ENCODE results near the gene TMPRSS2. TPM values are rescaled to one million over a fixed set of nuclear protein-coding genes. Genes with fewer than 3 reads are reported as not detected.

TMPRSS2 gene
- total RNA-seq, 1 experiment from 2014 or later: 1.1 TPM

DNA sequence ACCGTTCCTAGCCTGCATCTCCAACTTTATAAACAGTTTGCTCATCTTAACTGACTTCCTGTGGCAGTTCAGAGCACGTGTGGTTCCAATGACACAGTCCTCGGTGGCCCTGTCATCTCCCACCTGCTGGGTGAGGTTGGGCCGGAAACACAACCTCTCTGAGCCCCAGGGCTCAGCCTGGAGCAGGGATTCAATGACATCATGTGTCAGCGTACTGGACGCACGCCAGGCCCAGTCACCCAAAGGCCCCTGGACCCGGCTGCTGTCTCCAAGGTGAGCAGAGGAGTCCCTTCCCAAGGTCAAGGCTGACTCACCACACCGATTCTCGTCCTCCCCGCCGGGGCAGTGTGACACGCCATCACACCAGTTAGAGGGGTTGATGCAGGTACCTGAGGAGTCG is 19.9 kb downstream of the TMPRSS2 start (continued):
- TF ChIP-seq, protein P1, sequence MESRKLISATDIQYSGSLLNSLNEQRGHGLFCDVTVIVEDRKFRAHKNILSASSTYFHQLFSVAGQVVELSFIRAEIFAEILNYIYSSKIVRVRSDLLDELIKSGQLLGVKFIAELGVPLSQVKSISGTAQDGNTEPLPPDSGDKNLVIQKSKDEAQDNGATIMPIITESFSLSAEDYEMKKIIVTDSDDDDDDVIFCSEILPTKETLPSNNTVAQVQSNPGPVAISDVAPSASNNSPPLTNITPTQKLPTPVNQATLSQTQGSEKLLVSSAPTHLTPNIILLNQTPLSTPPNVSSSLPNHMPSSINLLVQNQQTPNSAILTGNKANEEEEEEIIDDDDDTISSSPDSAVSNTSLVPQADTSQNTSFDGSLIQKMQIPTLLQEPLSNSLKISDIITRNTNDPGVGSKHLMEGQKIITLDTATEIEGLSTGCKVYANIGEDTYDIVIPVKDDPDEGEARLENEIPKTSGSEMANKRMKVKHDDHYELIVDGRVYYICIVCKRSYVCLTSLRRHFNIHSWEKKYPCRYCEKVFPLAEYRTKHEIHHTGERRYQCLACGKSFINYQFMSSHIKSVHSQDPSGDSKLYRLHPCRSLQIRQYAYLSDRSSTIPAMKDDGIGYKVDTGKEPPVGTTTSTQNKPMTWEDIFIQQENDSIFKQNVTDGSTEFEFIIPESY (IDR thresholded peaks at IDR 0.05; ENCODE audit: extremely low read depth, insufficient replicate concordance, low read length): no peak
- TF ChIP-seq JUND (IDR thresholded peaks at IDR 0.05): no peak
- no peak for TF ChIP-seq YY1 (IDR thresholded peaks at IDR 0.05; ENCODE audit: extremely low read depth, insufficient replicate concordance, low read depth, low read length)
- no peak for TF ChIP-seq EGR1 (IDR thresholded peaks at IDR 0.05; ENCODE audit: low read depth)
- no peak for TF ChIP-seq POLR2AphosphoS5 (IDR thresholded peaks at IDR 0.05; ENCODE audit: low read depth, low read length)

DNA sequence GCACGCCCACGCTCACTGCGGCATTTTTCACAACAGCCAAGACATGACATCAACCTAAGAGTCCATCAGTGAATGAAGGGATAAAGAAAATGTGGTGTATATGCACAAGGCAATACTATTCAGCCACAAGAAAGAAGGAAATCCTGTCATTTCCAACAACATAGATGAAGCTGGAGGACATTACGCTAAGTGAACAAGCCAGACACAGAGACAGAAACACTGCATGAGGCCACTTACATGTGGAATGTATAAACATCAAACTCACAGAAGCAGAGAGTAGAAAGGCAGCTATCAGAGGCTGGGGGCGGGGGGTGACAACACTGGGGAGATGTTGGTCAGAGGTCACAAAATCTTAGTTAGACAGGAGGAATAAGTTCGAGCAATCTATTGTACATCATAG is 20.9 kb downstream of the TMPRSS2 start:
- RAD21 ChIA-PET (ENCODE audit: low non-redundant PET in 1 of 2, low total read pairs in 2 of 2, uncharacterized antibody in 2 of 2, unreplicated experiment in 2 of 2): no interaction called here
- DNase-seq (ENCODE audit: low read depth, low spot score) (no peak), ATAC-seq (no peak)
- Histone ChIP-seq H3K9me3 (ENCODE audit: control insufficient read depth in 1 of 2, insufficient read depth in 1 of 2, low read depth in 1 of 2, low read length in 2 of 2) (no peaks in the 10 kb centered on the region), H3K27ac (ENCODE audit: low read depth, low read length) (no peak overlapping the region), H4K20me1 (ENCODE audit: insufficient read depth) (no peaks in the 10 kb centered on the region), H2AFZ (ENCODE audit: low read depth, low read length, poor library complexity, severe bottlenecking) (no peak overlapping the region), H3K4me1 (ENCODE audit: control insufficient read depth in 1 of 2, insufficient read depth in 2 of 2, low read length in 2 of 2) (no peaks in the 10 kb centered on the region), H3K4me3 (replicated peaks in 1 of 2; ENCODE audit: low read depth in 1 of 2, low read length in 2 of 2) (no peak overlapping the region), H3K4me2 (ENCODE audit: low read length) (no peak overlapping the region), H3K27me3 (ENCODE audit: insufficient read depth, low read length) (no peaks in the 10 kb centered on the region; the same call in 1 of the 2 replicates), H3K79me2 (ENCODE audit: insufficient read depth, low read length) (no peaks in the 10 kb centered on the region), H3K9me2 (ENCODE audit: insufficient read depth) (no peaks in the 10 kb centered on the region), H3K9ac (ENCODE audit: low read length) (no peak overlapping the region), H3K36me3 (ENCODE audit: control insufficient read depth in 1 of 2, insufficient read depth in 2 of 2, low read length in 2 of 2) (no peaks in the 10 kb centered on the region)
- TF ChIP-seq POLR2AphosphoS5 (IDR thresholded peaks at IDR 0.05; ENCODE audit: low read depth, low read length) (no peak), CEBPB (IDR thresholded peaks at IDR 0.05; ENCODE audit: low read depth) (no peak), POLR2A (IDR thresholded peaks at IDR 0.05; ENCODE audit: borderline replicate concordance, extremely low read depth, insufficient read depth, insufficient read length) (no peak)
- TF ChIP-seq, protein P2, sequence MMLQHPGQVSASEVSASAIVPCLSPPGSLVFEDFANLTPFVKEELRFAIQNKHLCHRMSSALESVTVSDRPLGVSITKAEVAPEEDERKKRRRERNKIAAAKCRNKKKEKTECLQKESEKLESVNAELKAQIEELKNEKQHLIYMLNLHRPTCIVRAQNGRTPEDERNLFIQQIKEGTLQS (IDR thresholded peaks at IDR 0.05): no peak
- POLR2A ChIA-PET: no interaction called here
- CTCF ChIA-PET: no interaction called here
- intact Hi-C loops (cut with micrococcal nuclease): no loop called here
- no TSS peak for BruUV-seq (replicated peaks)

Measured in HCT116 (cell line).